Hepatocyte (in vitro differentiated cells): ENCODE data around the gene ST6GALNAC4.

Source experiments
- CTCF ChIP-seq: fragments of 200-600 bp; sonication (generic); IDR thresholded peaks from 2 replicates; pipeline ENCODE4 v1.5.1; 2016; ENCODE audit warnings: antibody characterized with exemption, mild to moderate bottlenecking; ENCODE audit not compliant: poor library complexity
- EZH2phosphoT487 ChIP-seq: fragments of 200-600 bp; sonication (generic); IDR thresholded peaks from one replicate; pipeline ENCODE4 v1.6.1; 2018; ENCODE audit warnings: antibody characterized with exemption, mild to moderate bottlenecking, low read depth, moderate library complexity; ENCODE audit not compliant: unreplicated experiment, severe bottlenecking

- TF ChIP-seq CTCF (no peak), EZH2phosphoT487 (no peak)
Measured at GRCh38 chr9:127931092-127931881, 14.4 kb upstream of the ST6GALNAC4 start.
